Measurements from ENCODE around the gene KDM4B.

KDM4B gene

GRCh38 chr19:5093948-5094718 is 125.2 kb downstream of the KDM4B start:
- no peak for DNase-seq

DNA sequence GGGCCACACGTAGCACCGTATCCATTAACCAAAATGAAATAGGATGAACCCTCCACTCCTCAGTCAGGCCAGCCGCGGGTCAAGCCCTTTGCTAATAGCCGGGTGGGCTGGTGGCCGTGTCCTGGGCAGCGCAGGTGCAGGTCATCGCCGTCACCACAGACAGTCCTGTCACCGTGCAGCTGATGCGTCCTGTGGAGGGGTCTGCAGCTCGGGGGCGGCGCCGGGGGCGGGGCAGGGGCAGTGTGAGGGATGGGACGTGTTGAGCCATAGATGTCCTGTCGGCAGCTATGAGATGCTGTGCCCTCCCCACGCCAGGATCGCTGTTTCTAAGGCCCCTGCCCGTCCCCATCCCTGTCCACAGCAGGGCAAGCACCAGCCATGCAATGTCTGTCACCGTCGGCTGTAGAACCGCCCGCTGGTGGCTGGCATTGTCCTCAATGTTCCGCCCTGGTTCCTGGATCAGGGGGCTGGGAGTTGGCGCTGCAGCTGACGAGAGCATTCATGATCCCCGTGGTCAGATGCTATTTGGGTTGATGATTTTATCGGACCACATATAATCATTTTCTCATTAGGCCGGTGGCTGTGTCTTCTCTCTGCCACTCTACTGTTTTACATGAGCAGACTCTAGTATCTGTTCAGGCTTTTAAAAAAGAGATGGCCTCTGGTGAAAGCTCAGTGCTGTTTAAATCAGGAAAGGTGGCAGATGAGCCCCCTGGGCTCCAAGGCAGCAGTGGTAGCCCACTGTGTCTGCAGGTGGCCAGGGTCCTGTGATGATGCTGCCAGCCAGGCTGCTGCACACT is 126.1 kb downstream of the KDM4B start:
- no peak for DNase-seq

GRCh38 chr19:5095568-5095850 is 126.6 kb downstream of the KDM4B start:
- DNase-seq: no peak

DNA sequence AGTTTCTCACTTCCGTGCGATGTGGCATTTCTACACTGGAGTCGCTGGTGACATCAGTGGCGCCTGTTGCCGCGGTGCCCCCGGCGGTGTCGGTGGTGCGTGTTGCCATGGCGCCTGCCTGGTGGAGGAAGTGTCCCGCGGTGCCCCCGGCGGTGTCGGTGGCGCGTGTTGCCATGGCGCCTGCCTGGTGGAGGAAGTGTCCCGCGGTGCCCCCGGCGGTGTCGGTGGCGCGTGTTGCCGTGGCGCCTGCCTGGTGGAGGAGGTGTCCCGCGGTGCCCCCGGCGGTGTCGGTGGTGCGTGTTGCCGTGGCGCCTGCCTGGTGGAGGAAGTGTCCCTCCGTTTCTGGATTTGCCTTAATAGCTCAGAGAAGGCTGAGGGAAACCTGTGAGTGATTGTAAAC is 127.6 kb downstream of the KDM4B start:
- DNase-seq: no peak

DNA sequence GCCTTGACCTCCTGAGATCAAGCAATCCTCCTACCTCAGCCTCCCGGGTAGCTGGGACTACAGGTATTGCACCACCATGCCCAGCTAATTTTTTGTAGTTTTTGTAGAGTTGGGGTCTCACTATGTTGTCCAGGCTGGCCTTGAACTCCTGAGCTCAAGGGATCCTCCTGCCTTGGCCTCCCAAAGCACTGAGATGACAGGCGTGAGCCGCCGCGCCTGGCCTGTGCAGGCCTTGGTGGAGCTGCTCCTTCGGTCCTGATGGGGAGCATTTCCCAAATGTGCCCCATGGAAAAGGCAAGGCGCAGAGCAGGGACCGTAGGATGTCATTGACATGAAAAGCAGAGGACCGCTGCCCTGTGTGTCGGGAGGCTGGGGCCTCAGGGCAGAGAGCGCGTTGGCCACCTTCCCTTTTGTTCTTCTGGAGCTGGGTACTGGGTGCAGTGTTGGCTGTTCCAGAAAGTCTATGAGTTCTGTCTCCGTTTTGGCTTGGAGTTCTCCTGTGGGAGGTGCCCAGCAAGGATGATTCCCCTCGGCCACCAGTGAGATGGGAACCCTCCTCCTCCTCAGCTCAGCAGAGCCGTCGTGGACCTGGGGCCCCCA is 128.5 kb downstream of the KDM4B start:
- no peak for DNase-seq

DNA sequence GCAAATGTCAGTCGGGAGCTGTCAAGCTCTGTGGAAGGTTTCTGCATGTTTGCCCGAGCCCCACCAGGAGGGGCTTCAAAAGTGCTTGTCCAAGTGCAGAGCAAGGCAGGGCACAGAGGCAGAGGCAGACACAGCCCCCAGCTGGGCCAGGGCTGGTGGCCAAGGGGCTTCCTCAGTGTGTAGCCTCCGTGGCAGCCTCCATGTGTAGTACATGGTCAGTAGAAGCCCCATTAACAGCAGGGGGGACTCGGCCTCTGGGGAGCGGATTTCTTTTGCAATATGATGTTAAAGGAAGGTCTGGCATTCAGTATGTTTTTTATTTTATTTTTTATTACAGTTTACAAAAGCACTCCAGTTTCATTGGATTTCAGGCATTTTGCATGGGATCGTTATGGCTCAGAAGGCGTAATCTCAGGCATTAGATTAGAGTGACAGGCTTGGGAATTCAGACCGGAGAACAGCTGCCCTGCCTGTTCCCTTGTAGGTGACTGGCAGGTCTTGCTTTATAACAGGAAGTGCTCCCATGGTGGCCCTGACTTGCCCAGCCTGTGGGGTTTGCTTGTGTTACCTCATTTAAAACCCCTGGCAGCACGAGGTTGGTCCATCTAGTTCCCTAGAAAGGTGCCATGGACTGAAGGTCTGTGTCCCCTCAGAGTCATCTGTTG is 129.2 kb downstream of the KDM4B start:
- DNase-seq: no peak

DNA sequence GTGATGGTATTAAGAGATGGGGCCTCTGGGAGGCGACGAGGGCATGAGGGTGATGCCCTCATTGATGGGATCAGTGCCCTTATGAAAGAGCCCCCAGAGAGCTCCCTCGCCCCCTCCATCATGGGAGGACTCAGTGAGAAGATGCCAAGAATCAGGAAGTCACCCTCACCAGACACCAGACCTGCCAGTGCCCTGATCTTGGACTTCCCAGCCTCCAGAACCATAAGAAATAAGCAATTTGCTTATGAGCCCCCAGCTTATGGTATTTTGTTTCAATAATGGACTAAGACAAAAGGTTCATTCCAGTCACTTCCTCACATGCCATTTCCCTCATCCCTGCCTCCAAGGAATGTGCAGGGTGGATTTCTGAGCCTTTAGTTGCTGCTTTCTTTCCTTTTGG is 129.7 kb downstream of the KDM4B start:
- DNase-seq: no peak

- no peak for DNase-seq
Measured at GRCh38 chr19:5099701-5100221, 130.8 kb downstream of the KDM4B start.

- DNase-seq: no peak
Measured at GRCh38 chr19:5101871-5102270, 133.0 kb downstream of the KDM4B start.

- no peak for DNase-seq
Measured at GRCh38 chr19:5102520-5102919, 133.6 kb downstream of the KDM4B start.

- no peak for DNase-seq
Measured at GRCh38 chr19:5103061-5103701, 134.3 kb downstream of the KDM4B start.

DNA sequence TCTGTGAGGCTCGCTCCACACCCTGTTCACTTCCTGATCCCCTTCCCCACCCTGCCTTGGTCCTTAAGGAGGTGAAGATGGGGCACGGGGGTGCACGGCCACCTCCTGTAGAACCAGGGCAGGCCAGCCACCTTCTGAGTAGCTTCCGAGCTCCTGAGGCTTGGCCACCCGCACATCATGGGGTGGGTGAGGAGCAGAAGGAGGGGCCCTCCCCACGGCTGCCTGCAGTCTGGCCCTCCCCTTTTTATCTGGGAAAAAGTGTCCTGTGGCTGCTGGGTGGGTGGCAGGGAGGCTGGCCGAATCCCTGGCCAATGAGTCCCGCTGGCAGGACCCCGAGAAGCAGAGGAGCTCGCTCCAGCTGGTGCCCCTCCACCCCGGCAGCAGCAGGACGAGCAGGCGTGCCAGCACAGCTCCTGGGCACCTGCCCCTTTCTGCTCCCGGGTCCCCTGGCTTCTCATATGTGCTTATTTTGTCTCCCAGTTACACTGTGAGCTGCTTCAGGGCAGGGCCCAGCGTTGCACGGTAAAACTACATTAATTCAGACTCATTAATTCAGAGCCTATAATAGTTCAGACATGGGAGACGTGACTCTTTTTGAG is 135.0 kb downstream of the KDM4B start:
- no peak for DNase-seq

- DNase-seq: no peak
Measured at GRCh38 chr19:5104871-5105351, 136.0 kb downstream of the KDM4B start.

- no peak for DNase-seq
Measured at GRCh38 chr19:5106191-5106726, 137.3 kb downstream of the KDM4B start.

DNA sequence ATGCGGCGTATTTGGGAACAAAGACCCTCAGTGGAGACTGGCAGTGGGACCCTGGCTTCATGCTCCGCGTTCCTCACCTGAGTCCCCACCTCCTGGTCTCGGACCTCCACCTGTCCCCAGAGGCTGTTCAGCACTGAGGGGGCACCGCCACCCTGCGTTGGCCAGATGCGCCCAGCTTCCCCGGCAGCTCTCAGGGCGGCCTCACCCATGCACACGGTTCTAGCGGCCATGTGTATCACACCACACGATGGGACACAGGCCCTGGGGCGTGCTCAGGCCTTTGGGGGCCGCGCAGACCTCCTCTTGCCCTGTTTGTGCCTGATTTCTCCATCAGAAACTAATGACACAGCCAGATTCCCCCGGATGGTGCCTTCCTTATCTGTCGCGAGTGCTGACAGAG is 138.1 kb downstream of the KDM4B start:
- no peak for DNase-seq

GRCh38 chr19:5107432-5108122 is 138.7 kb downstream of the KDM4B start:
- no peak for DNase-seq

DNA sequence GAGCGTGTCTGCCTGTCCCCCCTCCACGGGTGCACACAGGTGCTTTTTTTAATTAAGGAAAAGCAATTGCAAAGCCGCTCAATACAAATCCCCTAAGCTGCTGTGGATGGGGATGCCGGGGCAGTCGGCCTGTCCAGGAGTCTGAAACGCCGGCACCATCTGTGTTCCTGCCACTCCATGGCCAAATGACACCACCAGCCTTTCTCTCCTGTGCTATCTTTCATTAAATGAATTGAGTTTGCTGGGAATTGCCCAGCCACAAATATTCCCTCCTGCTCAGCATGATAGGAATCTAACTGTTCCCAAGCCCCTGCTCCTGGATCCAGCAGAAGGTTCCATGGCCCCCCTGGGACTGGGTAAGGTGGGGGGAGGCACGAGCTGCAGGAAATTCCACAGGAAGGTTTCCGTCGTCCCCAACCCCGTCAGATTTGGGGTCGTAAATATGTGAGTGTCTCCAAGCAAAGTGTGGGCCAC is 139.2 kb downstream of the KDM4B start:
- no peak for DNase-seq

- no peak for DNase-seq
Measured at GRCh38 chr19:5108866-5109265, 140.0 kb downstream of the KDM4B start.

- DNase-seq: no peak
Measured at GRCh38 chr19:5109560-5109959, 140.6 kb downstream of the KDM4B start.

- no peak for DNase-seq
Measured at GRCh38 chr19:5110546-5110945, 141.6 kb downstream of the KDM4B start.

DNA sequence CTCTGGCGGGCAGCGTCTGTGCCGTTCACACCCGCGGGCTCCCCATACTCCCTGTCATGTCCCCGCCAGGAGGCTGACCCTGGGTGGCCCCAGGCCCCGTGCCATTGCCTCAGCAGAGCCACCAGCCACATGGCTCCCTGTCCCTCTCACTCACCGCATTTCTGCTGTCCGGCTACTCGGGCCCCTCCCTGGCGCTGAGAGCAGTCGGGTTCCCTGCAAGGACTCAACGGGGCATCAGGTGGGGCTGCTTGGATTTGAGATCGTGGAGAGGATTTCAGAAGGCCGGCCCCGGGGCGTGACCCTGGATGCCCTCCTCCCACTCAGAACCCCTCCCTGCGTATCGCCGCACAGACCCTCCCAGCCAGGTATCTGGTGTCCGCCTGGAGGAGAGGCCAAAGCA is 142.1 kb downstream of the KDM4B start:
- no peak for DNase-seq
